Neuron (in vitro differentiated cells): Measurements from ENCODE around the gene CSNK1G2.

Experiments used
- H2AFZ ChIP-seq: one replicate; pipeline ENCODE4 v1.6.1; 2013; ENCODE audit warnings: low read depth, mild to moderate bottlenecking, inconsistent platforms, low read length, moderate library complexity
- H3K27me3 ChIP-seq: one replicate; pipeline ENCODE4 v1.6.1; 2013; ENCODE audit warnings: low read length; ENCODE audit not compliant: insufficient read depth
- H3K36me3 ChIP-seq: one replicate; pipeline ENCODE4 v1.6.1; 2013; ENCODE audit warnings: low read length; ENCODE audit not compliant: insufficient read depth
- H3K4me1 ChIP-seq: one replicate; pipeline ENCODE4 v1.6.1; 2013; ENCODE audit warnings: low read length; ENCODE audit not compliant: insufficient read depth
- H3K4me3 ChIP-seq: 2 replicates; pipeline ENCODE4 v1.5.1; 2013; ENCODE audit warnings: mild to moderate bottlenecking, low read length, moderate library complexity
- H3K9me3 ChIP-seq: one replicate; pipeline ENCODE4 v1.6.1; 2013; ENCODE audit warnings: low read length

CSNK1G2 gene

DNA sequence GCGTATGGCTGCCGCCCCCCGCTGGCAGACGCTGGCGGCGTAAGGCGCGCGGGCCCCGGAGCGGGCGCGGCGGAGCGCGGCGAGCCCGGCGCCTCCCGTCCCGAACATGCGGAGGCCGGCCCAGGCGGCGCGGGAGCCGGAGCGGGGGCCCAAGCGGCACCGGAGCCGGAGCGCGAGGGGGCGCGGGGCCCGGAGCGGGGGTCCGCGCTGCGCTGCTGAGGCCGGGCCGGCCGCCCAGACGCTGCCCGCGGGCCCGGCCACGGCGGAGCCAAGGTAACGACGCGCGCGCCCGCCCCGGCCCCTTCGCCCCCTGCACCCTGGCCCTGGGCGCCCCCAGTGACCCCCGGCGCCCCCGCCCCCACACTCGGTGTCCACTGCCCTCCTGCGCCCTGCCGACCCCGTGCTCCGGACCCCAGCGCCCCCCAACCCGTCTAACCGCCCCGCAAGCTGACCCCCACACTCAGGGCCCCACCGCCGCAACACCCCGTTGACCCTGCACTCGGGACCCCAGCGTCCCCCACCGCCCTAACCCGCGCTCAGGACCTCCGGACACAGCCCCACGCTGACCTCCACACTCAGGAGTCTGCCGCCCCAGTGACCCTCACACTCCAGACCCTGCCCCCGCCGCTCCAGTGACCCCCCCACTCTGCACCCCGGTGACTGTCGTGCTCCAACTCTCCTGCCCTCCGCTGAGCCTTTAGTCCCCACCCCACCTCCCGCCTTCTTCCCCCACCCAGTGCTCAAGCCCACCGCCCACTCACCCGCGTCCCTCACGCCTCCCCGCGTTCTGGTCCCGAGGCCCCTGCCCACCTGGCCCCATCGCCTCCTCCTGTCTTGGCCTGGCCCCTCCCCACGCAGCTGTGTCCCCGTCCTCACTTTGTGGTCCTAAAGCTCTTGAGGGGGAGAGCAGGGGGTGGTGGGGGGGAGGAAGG, at the start of gene CSNK1G2:
Gene CSNK1G2 (plus strand): TSS at position 27 of the 932 bp plus-strand sequence. CDS start 28,601 bp downstream, outside the sequence.
- peaks cover 22% of the 10 kb centered on the region for H3K4me1 ChIP-seq
- peak within 1 kb of the TSS; percentile 89 for H2AFZ ChIP-seq
- no peaks in the 10 kb centered on the region for H3K36me3 ChIP-seq
- H3K27me3 ChIP-seq: no peaks in the 10 kb centered on the region
- peak within 1 kb of the TSS; percentile 79 for H3K4me3 ChIP-seq
- H3K9me3 ChIP-seq: peaks cover 2% of the 10 kb centered on the region

GRCh38 chr19:1893791-1894190, 47.2 kb upstream of the CSNK1G2 start:
- peaks cover 2% of the 10 kb centered on the region for H3K9me3 ChIP-seq
- H2AFZ ChIP-seq: no peak overlapping the region
- no peaks in the 10 kb centered on the region for H3K4me1 ChIP-seq
- no peaks in the 10 kb centered on the region for H3K27me3 ChIP-seq
- H3K36me3 ChIP-seq: no peaks in the 10 kb centered on the region
- H3K4me3 ChIP-seq: no peak overlapping the region

- Histone ChIP-seq H3K4me1 (no peaks in the 10 kb centered on the region), H3K9me3 (peaks cover 2% of the 10 kb centered on the region), H3K36me3 (no peaks in the 10 kb centered on the region), H3K27me3 (no peaks in the 10 kb centered on the region), H2AFZ (no peak overlapping the region), H3K4me3 (no peak overlapping the region)
Measured at GRCh38 chr19:1896508-1896907, 44.5 kb upstream of the CSNK1G2 start.

- Histone ChIP-seq H2AFZ (no peak overlapping the region), H3K4me3 (no peak overlapping the region), H3K4me1 (peaks cover 22% of the 10 kb centered on the region), H3K27me3 (no peaks in the 10 kb centered on the region), H3K9me3 (no peaks in the 10 kb centered on the region), H3K36me3 (no peaks in the 10 kb centered on the region)
Measured at GRCh38 chr19:1901940-1902404, 39.0 kb upstream of the CSNK1G2 start.

DNA sequence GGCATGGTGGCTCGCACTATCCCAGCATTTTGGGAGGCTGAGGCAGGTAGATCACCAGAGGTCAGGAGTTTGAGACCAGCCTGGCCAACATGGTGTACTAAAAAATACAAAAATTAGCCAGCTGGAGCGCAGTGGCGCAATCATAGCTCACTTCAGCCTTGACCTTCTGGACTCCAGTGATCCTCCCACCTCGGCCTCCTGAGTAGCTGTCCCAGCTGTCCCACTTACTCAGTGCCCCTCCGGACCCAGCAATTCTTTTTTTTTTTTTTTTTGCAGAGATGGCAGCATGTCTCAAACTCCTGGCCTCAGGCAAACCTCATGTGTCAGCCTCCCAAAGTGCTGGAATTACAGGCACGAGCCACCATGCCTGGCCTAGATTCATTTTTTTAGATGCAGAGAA, 38.0 kb upstream of the CSNK1G2 start:
- Histone ChIP-seq H3K9me3 (no peaks in the 10 kb centered on the region), H3K4me3 (peak overlapping the region; percentile 10), H2AFZ (no peak overlapping the region), H3K4me1 (peaks cover 22% of the 10 kb centered on the region), H3K27me3 (no peaks in the 10 kb centered on the region), H3K36me3 (no peaks in the 10 kb centered on the region)

GRCh38 chr19:1904860-1905109, 36.2 kb upstream of the CSNK1G2 start:
- peak overlapping the region; percentile 37 for H3K4me3 ChIP-seq

GRCh38 chr19:1905110-1905862, 35.7 kb upstream of the CSNK1G2 start, which contains the start of the genes ADAT3 and SCAMP4:
TSS of gene ADAT3 (plus strand) at chr19:1905399. CDS start at chr19:1912048, 6,649 bp downstream.
TSS of gene SCAMP4 (plus strand) at chr19:1905399. CDS start at chr19:1915020, 9,621 bp downstream.
- peak within 1 kb of the TSS; percentile 54 for H3K4me3 ChIP-seq
- peaks cover 22% of the 10 kb centered on the region for H3K4me1 ChIP-seq
- no peaks in the 10 kb centered on the region for H3K36me3 ChIP-seq
- peak within 1 kb of the TSS; percentile 86 for H2AFZ ChIP-seq
- H3K9me3 ChIP-seq: peaks cover 9% of the 10 kb centered on the region
- no peaks in the 10 kb centered on the region for H3K27me3 ChIP-seq

More at GRCh38 chr19:1904860-1905109, 36.2 kb upstream of the CSNK1G2 start:
- peaks cover 22% of the 10 kb centered on the region for H3K4me1 ChIP-seq
- H3K9me3 ChIP-seq: peaks cover 4% of the 10 kb centered on the region
- H2AFZ ChIP-seq: peak overlapping the region; percentile 86
- H3K36me3 ChIP-seq: no peaks in the 10 kb centered on the region
- H3K27me3 ChIP-seq: no peaks in the 10 kb centered on the region

- Histone ChIP-seq H3K27me3 (no peaks in the 10 kb centered on the region), H3K36me3 (peaks cover under 1% of the 10 kb centered on the region), H3K4me3 (peak overlapping the region; percentile 54), H3K4me1 (peaks cover 22% of the 10 kb centered on the region), H3K9me3 (peaks cover 9% of the 10 kb centered on the region), H2AFZ (no peak overlapping the region)
Measured at GRCh38 chr19:1905863-1906375, 35.1 kb upstream of the CSNK1G2 start.

GRCh38 chr19:1906985-1907562, 33.9 kb upstream of the CSNK1G2 start:
- Histone ChIP-seq H3K4me3 (no peak overlapping the region), H3K27me3 (no peaks in the 10 kb centered on the region), H3K9me3 (peaks cover 18% of the 10 kb centered on the region), H3K36me3 (peaks cover 10% of the 10 kb centered on the region), H3K4me1 (peaks cover 22% of the 10 kb centered on the region), H2AFZ (no peak overlapping the region)

DNA sequence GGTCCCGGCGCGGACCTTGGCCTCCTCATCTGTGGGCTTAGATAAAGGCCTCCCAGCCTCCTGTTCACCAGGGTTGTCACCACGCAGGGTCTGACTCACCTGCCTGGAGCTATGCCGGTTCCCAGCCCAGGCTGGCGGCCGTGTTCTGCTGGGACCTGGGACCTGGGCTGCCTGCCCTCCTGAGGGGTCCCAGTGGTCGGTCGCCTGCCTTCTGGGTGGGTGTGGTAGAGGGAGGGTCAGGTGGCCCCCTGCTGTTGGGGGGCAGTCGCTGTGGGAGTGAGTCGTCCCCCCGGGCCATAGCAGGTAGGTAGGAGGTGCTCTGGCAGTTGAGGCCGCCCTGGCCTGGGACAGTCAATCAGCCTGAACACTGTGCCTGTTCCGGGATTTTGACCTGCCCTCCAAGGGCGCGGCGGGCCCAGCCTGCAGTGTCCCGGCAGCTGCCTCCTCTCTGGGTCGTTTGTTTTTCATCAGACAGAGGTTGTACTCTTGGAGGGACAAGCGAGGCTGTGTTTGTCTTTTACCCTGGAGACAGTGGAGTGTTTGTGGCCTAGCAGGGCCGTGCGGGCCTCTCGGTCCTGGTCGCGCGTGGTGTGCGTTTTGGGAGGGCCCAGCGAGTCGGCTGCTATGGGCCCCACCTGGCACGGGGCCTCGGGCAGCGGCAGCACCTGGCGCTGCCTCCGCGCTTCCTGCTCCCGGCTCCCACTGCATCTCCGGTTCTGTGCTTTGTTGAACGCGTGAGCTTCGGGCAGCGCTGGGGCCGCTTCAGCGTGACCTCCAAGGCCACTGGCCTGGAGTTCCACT, 33.2 kb upstream of the CSNK1G2 start:
- H2AFZ ChIP-seq: no peak overlapping the region
- H3K9me3 ChIP-seq: peaks cover 24% of the 10 kb centered on the region
- H3K27me3 ChIP-seq: no peaks in the 10 kb centered on the region
- peaks cover 21% of the 10 kb centered on the region for H3K4me1 ChIP-seq
- H3K4me3 ChIP-seq: no peak overlapping the region
- peaks cover 17% of the 10 kb centered on the region for H3K36me3 ChIP-seq

DNA sequence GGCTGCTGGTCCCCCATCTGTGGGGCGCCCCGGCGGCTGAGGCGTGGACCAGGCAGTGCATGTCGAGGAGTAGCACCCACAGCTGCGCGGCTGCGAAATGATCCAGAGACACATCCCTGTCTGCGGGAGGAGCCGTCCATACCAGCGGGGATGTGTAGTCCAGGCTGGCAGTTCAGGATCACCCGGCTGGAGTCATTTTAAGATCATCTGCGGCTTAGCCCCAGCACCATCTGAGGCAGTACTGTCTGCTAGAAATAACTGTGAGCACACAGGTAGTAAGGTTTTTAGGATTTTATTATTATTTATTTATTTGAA, 32.7 kb upstream of the CSNK1G2 start:
- H3K27me3 ChIP-seq: no peaks in the 10 kb centered on the region
- peaks cover 16% of the 10 kb centered on the region for H3K4me1 ChIP-seq
- no peak overlapping the region for H3K4me3 ChIP-seq
- H2AFZ ChIP-seq: no peak overlapping the region
- H3K36me3 ChIP-seq: peaks cover 22% of the 10 kb centered on the region
- peaks cover 28% of the 10 kb centered on the region for H3K9me3 ChIP-seq

DNA sequence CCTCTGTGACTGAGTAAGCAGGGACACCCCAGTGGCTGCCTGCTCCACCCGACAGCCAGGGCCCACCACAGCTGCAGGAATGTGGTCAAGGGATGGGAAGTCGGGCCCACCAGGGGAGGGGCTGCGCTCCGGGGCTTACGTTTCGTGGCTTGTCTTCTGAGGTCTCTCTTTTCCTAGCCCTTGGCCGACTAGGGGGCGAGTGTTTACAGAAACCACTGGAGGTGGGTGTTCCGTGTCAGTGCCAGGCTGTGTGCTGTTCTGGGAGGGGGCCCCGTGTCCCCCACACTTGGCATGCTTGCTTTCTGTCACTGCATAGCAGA, 31.3 kb upstream of the CSNK1G2 start:
- peaks cover 30% of the 10 kb centered on the region for H3K9me3 ChIP-seq
- H3K27me3 ChIP-seq: no peaks in the 10 kb centered on the region
- H2AFZ ChIP-seq: no peak overlapping the region
- no peak overlapping the region for H3K4me3 ChIP-seq
- H3K4me1 ChIP-seq: peaks cover 8% of the 10 kb centered on the region
- peaks cover 28% of the 10 kb centered on the region for H3K36me3 ChIP-seq
